GM21390 (cell line): Measurements from ENCODE around the gene MYL9.
"Not testable (repeated sequence)": the region's sequence is repeated elsewhere in the genome, so short reads cannot be mapped to it uniquely, and the experiment has no call there.

Experiments used
- ATAC-seq: cut with Tn5 transposase; IDR thresholded peaks from one replicate; pipeline ENCODE4 v1.9.1; 2021; ENCODE audit not compliant: unreplicated experiment

MYL9 gene

GRCh38 chr20:36548704-36549627, 7.6 kb downstream of the MYL9 start:
- no peak for ATAC-seq

- ATAC-seq, result no peak
These were observed 8.3 kb downstream of the MYL9 start for GRCh38 chr20:36549628-36549941.

- no peak for ATAC-seq
These were observed 8.8 kb downstream of the MYL9 start for GRCh38 chr20:36549942-36550789.

GRCh38 chr20:36550790-36551299, 9.5 kb downstream of the MYL9 start:
- no peak for ATAC-seq

GRCh38 chr20:36555248-36555647, 13.9 kb downstream of the MYL9 start:
- no peak for ATAC-seq

GRCh38 chr20:36562724-36563123, 21.4 kb downstream of the MYL9 start:
- ATAC-seq, result no peak

GRCh38 chr20:36563374-36563773, 22.1 kb downstream of the MYL9 start:
- no peak for ATAC-seq

GRCh38 chr20:36564078-36564725, 22.9 kb downstream of the MYL9 start:
- not testable (repeated sequence) for ATAC-seq

- not testable (repeated sequence) for ATAC-seq
These were observed 23.4 kb downstream of the MYL9 start for GRCh38 chr20:36564726-36565121.

GRCh38 chr20:36565520-36565919, 24.2 kb downstream of the MYL9 start:
- ATAC-seq, result no peak

- no peak for ATAC-seq
These were observed 28.6 kb downstream of the MYL9 start for GRCh38 chr20:36569847-36570429.

GRCh38 chr20:36571564-36572504, 30.5 kb downstream of the MYL9 start:
- no peak for ATAC-seq

GRCh38 chr20:36572701-36573102, 31.4 kb downstream of the MYL9 start:
- peak; percentile 4 for ATAC-seq

- ATAC-seq, result peak; percentile 61
These were observed 31.9 kb downstream of the MYL9 start, which contains the start of gene TGIF2 for GRCh38 chr20:36573103-36573797. Gene TGIF2 (plus strand): TSS chr20:36573597. CDS start chr20:36578775, 5,178 bp downstream.

GRCh38 chr20:36573798-36574365, 32.6 kb downstream of the MYL9 start:
- no peak for ATAC-seq

- ATAC-seq, result no peak
These were observed 33.2 kb downstream of the MYL9 start for GRCh38 chr20:36574366-36575135.

GRCh38 chr20:36576081-36576445, 34.7 kb downstream of the MYL9 start:
- ATAC-seq, result no peak
